GM18498 (cell line): ENCODE results near the gene SOWAHD.
"Not testable (repeated sequence)": the region's sequence is repeated elsewhere in the genome, so short reads cannot be mapped to it uniquely, and the experiment has no call there.

Experiments used
- ATAC-seq: cut with Tn5 transposase; IDR thresholded peaks from one replicate; pipeline ENCODE4 v1.9.1; 2021; ENCODE audit warnings: mild to moderate bottlenecking, moderate library complexity; ENCODE audit not compliant: unreplicated experiment

The SOWAHD gene, protein sequence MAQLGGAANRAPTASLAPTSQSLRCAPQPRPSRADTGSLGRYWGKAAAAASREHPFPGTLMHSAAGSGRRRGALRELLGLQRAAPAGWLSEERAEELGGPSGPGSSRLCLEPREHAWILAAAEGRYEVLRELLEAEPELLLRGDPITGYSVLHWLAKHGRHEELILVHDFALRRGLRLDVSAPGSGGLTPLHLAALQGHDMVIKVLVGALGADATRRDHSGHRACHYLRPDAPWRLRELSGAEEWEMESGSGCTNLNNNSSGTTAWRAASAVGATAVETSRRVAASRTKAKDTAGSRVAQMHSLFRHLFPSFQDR

DNA sequence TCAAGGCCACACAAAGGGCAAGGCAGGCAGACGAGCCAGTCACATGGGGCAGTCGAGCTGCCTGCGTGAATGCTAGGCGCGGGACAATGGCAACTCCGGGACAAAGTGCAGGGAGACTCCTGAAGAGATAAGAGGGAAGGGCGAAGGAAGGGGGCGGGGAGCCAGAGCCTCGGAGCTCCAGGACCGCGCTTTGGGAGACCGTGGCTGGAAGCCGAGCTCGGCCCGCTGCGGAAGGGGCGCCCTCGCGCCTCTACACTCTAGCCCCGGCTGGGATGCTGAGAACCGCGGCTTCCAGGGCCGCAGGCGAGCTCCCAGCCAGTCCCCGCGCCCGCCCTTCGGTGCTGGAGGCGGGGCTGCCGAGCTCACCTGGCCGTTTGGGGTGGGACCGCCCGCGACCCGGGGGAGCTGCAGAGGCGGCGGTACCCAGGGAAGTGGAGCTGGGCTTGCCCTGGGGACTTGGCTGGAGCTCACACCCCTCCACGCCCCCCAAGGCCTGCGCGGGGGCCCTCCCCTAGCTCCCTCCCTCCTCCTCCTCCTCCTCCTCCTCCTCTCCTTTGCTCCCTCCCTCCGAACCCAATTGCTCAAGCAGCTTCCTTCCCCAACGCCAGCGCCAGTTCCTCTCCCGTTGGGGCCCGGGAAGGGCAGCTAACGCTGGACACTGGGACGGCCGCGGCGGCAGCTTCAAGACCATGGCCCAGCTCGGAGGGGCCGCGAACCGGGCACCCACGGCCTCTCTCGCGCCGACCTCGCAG lies at the start of gene SOWAHD:
Gene SOWAHD (plus strand): TSS at position 610 of the 752 bp plus-strand sequence. CDS start 80 bp downstream, at position 690.
- no peak for ATAC-seq

DNA sequence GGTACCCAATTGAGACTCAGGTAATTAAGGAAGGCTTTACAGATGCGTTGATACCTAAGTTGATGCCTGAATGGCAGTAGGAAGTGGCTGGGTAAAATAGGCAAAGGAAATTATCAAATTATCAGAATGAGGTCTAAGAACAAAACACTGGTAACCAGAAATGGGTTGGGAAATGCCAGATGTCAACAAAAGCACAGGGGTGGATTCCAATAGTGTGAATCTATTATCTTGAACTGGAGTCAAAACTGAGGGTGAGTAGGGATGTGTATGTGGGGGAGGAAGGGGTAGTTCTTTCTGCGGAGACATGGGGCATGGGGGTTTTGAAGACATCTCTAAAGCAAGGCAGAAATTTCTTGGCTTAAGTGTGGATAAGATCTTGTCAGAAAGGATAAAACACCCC lies 49.5 kb upstream of the SOWAHD start:
- ATAC-seq: no peak

DNA sequence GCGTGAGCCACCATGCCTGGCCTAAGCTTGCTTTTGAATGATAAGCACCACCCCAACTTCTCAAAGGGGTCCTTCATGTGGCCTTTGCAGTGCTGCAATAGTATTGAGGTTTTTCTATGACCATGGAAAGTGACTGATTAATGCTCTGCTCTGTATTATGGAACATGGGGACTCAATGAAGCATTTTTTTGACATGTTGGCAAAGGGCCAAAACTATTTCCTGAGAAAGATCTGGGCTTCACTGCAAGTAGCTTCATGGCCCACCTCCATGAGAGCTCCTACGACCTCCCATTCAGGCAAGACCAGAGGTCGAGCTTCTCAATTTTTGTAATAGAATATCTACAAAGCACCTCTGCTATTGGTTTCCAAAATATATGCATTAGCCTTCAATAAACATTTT lies 48.8 kb upstream of the SOWAHD start:
- no peak for ATAC-seq

DNA sequence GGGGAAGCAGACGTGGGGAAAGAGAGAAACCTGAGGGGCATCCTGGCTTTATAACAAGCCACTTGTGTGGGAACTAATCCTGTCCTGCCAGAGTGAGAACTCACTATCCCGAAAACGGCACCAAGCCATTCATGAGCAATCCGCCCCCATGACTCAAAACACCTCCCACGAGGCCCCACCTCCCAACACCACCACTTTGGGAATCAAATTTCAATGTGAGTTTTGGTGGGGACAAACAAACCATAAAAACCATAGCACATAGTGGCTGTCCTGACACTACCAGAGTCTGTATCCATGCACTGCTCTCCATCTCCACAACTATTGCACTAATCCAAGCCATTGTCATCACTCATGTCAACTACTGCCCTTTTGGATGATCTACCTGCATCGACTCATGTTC lies 36.9 kb upstream of the SOWAHD start:
- no peak for ATAC-seq

DNA sequence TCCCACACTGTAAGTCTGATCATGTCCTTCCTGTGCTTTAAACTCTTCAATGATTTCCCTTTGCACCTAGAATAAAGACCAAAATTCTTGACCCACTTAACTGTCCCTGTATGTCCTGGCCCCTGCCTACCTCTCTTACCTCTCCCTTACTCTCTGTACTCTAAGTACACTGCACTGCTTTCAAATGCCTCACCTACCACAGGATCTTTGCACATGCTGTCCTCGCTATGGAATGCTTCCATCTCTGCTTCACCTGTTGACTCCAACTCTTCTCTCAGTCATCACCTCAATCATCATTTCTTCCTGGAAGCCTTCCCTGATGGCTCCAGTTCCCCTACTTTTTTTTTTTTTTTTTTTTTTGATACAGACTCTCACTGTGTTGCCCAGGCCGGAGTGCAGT lies 36.5 kb upstream of the SOWAHD start:
- ATAC-seq: no peak

DNA sequence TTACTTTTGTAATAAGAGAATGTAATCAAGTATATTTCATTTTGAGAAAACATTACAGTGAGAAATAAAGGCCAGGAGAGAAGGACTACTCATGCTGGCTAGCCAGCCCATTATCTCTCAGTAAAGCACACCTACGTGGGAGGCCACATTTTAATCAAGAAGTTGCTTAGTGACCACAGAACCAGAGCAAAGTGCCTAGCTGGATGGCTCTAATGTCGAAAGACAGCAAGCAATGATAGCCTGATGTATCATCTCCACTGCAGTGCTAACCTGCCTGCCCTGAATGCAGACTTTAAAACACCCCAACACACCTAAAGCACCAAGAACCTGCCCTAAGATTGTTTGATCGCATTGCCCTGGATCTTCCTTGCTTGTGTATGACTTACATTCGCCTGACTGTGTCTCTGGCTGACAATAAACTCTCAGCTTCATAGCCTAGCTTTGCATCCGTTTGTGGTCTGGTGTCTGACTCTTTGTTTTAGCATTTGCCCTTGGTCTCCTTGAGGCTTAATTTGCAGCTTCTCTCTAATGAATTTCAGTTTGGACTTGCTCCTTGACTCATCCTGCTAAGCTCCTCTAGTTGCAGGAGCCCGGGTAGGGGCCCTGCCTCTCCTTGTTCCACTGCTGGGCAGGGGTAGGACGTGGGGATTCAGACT lies 31.4 kb upstream of the SOWAHD start:
- no peak for ATAC-seq

DNA sequence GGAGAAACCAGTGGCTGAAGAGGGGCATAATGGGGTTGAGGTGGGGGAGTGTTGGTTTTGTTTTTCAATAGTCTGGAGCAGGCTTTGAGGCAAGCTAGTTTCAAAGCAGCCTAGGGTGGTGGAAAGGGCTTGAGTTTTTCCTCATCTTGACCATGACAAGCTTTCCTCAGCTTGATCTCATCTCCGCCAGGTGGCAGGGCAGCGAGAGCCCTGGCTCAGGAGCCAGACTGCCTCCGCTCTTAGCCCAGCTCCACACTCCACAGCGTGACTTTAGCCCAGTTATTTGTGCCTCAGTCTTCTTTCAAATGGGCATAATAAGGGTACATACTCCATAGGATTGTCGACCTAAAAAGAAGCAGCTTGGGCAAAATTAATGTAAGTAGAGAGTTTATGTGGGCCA lies 29.9 kb upstream of the SOWAHD start:
- no peak for ATAC-seq

DNA sequence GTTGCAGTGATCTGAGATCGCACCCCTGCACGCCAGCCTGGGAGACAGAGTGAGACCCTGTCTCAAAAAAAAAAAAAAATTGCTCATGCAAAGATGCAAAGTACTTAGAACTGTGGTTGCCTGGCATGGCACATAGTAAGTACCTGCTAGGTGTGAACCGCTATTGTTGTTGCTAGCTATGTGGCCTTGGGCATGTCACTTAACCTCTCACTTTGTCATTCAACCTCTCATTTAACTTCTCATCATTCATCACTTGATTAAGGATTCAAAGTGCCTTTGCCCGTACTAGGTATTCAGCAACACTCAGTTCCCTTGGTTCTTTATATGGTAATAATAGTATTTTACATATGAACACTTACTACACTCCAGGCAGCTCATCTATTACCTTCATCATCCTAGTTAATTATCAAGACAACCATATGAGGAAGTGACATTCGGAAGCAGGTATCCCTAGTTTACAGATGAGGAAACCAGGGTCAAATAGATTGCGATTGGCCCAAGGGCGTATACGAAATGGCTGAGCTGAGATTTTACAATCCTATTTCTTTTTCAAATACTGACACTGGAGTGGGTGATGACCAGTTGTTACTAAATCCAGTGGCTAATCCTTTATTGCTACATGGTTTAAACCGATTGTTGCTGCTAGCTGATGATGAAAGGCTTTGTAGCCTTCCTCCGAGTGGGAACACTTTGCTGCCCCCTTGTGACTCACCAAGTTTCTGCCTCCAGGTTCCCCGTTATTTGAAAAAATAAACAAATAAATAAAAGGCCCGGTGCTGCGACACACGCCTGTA lies 28.8 kb upstream of the SOWAHD start:
- ATAC-seq: no peak

DNA sequence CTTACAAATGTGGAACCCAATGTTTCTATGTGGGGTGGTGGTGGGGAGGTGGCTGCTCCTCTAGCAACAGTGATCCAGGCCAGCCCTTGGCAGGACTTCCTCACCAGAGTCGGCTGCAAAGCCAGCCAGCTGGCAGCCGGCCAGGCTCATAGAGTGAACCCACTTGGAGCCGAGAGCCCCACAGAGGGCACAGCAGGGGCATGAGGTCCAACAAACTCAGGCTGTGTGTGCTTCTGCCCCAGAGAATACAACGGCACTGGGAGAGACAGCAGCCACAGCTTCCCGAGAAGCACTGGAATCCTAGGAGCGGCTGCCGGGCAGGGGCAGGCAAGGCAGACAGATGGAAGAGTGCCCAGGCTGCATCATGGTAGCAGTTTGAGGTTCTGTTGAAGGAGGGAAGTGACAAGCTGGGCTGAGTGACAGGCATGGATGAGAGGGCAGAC lies 23.5 kb upstream of the SOWAHD start:
- no peak for ATAC-seq

DNA sequence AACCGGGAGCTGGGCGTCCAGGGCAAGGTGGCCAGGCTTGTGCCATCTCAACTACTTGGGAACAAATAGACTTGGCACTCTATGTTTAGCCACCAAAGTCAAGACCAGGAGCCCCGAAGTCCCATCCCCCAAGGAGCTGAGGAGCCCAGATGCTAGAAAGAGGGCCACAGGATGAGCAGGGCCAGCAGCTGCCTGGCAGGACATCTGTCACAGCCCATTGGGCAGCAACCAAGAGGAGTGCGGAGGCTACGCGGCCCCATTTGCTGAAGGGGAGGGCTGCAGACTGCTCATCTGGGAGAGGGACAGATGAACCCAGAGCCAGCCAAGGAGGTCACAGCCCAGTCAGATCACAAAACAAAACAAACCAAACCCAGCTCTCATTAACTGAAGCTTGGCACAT lies 22.9 kb upstream of the SOWAHD start:
- ATAC-seq: no peak

DNA sequence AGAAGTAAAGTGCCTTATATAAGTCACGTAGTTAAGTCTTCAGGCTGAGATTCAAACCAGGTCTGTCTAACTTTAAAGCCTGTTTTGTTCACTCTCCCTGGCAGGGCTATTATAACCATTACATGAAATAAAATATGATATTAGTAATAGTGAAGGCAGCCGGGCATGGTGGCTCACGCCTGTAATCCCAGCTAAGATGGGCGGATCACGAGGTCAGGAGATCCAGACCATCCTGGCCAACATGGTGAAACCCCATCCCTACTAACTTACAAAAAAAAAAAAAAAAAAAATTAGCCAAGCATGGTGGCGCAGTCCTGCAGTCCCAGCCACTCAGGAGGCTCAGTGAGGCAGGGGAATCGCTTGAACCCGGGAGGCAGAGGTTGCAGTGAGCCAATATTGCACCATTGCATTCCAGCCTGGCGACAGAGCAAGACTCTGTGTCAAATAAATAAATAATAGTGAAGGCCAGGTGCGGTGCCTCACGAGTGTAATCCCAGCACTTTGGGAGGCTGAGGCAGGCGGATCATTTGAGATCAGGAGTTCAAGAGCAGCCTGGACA lies 22.1 kb upstream of the SOWAHD start:
- ATAC-seq: no peak

DNA sequence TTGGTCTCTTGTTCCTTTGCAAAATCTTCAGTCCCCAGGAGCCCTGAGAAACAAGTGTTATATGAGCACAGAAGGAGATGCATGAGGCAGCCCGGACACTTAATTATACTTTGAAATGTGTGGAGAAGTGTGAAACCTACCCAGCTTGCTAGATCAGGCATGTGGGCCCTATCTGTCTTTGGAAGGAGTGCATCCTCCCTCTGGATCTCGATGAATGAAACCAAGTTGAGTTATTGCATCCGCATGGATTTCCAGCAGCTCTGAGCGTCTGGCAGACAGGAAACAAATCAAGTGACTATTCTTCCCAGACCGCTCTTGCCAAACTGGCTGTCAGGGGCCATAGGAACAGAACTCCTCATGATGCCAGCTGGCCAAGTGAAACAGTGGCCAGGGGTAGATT lies 19.6 kb upstream of the SOWAHD start:
- ATAC-seq: no peak

DNA sequence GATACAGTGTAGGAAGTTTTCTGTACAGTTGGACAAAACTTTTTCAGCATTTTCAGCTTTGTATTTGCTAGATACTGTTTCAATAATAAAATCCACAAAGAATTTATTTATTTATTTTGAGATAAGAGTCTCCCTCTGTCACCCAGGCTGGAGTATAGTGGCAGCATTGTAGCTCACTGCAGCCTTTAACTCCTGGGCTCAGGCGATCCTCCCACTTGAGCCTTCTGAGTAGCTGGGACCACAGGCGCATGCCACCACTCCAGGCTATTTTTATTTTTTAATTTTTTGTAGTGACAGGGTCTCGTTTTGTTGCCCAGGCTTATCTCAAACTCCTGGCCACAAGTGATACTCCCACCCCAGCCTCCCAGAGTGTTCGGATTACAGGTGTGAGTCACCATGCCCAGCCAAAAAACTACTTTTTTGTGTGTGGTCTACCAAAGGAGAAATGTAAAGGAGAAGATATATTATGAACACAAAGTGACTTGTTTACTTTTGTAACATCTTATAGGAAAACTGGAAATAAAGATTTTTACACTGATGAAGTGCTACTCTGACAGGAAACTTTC lies 13.0 kb upstream of the SOWAHD start:
- ATAC-seq: no peak

DNA sequence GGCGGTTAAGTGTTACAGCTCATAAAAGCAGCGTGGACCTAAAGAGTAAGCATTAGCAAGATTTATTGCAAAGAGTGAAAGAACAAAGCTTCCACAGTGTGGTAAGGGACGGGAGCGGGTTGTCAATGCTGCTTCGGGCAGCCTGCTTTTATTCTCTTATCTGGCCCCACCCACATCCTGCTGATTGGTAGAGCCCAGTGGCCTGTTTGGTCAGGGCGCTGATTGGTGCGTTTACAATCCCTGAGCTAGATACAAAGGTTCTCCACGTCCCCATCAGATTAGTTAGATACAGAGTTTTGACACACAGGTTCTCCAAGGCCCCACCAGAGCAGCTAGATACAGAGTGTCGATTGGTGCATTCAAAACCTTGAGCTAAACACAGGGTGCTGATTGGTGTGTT lies 8.3 kb upstream of the SOWAHD start:
- not testable (repeated sequence) for ATAC-seq

DNA sequence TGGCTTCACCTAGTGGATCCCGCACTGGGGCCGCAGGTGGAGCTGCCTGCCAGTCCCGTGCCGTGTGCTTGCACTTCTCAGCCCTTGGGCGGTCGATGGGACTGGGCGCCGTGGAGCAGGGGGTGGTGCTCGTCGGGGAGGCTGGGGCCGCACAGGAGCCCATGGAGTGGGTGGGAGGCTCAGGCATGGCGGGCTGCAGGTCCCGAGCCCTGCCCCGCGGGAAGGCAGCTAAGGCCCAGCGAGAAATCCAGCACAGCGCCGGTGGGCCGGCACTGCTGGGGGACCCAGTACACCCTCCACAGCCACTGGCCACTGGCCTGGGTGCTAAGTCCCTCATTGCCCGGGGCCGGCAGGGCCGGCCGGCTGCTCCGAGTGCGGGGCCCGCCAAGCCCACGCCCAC lies 7.6 kb upstream of the SOWAHD start:
- ATAC-seq: not testable (repeated sequence)

DNA sequence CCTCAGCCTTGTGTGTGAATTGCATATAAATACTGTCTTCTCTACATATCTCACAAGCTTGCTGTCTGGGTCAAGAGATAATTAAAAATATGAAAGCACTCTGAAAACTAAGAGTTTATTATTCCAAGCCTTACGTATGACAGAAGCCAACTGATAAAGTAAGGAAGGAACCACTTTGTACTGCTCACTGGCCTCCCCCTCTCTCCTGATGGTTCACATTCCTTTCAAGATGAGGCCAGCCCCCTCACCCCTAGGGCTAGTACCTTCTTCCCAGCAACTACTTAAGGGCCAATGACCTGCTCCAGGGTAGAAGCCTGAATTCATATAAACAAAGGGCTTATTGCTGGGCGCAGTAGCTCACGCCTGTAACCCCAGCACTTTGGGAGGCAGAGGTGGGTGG lies 5.4 kb upstream of the SOWAHD start:
- no peak for ATAC-seq

DNA sequence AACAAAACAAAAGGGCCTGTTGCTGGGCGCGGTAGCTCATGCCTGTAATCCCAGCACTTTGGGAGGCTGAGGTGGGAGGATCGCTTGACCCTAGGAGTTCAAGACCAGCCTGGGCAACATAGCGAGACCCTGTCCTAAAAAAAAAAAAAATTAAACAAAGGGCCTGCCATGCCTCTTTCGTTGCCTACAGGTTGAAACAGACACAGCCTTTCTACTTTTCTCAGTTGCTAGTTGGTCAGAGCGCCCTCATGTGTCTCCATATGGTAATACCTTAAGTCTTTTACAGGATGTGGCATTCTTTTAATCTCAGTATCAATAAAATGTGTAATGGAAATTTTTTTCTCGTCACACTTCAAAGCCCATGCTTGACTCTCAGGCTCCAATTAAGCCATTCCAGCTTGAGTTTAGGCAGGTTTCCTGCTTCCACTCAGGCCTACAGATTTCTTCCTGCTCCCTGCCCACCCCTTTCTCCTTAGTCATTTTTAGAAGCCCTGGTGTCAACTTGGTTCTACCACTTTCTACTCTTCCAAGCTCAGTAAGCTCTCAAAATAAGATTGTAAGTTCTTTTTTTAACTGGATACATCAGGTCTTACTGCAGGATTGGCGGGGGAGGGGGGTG lies 4.6 kb upstream of the SOWAHD start:
- no peak for ATAC-seq

DNA sequence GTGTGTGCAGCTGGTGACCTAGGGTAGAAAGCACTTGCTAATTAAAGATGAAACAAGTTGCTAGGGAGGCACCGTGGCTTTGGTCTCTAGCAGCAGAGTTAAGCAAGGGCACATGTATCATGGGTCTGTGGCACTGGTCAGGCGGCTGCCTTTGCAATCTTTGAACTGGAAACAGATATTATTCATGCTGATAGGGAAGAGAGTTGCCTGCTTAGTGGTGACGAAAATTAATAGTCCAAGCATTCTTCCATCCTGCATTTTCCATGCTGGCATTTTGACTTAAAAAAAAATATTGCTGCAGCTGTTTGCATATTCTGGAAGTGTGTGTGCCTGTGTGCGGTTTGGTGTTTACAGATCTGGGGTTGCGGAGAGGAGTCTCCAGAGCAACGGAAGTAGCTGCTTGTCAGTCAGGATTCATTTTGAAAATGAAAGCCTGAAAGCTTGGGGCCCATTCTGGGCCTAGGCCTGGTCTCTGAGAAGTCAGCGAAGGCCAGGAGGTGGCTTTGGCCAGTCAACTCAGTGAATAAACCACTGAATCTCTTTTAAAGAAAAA lies 2.3 kb upstream of the SOWAHD start:
- ATAC-seq: peak; percentile 67

DNA sequence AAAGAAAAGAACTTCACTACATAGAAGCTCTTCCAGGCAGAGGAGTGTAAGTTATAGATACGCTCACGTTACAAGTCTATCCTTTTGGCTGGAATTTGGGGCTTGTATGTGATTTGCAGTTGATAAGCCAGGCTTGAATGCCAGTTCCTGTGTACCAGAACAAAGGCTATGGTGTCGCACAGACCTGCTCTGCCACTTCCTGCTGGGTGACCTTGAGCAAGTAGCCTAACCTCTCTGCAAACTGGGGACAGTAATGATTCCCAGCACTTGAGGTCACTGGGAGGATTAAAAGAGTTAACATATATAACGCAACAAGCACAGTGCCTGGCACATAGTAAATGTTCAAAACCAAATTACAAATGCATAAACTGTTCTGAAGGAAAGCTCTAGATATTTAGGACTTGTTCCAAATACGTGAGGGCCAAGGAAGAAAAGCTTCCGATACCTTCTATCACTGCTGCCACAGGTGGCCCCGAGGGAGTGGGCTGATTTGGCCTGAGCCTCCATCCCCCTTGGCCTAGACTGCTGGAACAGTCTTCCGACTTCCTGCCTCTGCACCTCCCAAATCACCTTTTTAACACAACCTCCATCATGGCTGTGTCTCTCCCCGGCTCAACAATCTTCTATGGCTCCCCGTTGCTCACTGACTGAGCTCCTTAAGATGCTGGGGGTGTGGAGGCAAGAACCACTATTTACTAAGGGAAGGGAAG lies 1.3 kb upstream of the SOWAHD start:
- no peak for ATAC-seq
